IMR-90 (cell line): ENCODE measurements around the gene LRP3.

Experiments
- BHLHE40 ChIP-seq: fragments of 150-350 bp; IDR thresholded peaks from 2 replicates; pipeline ENCODE4 v1.6.1; 2016; ENCODE audit warnings: mild to moderate bottlenecking, low read depth, low read length
- CEBPB ChIP-seq: IDR thresholded peaks from 2 replicates; pipeline ENCODE4 v1.6.1; 2012; ENCODE audit warnings: low read depth, low read length, improper control_type of control experiment
- CHD1 ChIP-seq: IDR thresholded peaks from 2 replicates; pipeline ENCODE4 v1.6.1; 2012; ENCODE audit warnings: low read depth, low read length, improper control_type of control experiment
- CTCF ChIP-seq: conservative IDR thresholded peaks from 2 replicates; pipeline ENCODE4 v1.5.1; 2012; ENCODE audit warnings: mild to moderate bottlenecking, low read depth, low read length, improper control_type of control experiment
- ELK1 ChIP-seq: fragments of 150-350 bp; IDR thresholded peaks from 2 replicates; pipeline ENCODE4 v1.6.1; 2016; ENCODE audit warnings: low read depth, mild to moderate bottlenecking, low read length, moderate library complexity, borderline replicate concordance
- MAZ ChIP-seq: IDR thresholded peaks from 2 replicates; pipeline ENCODE4 v1.6.1; 2012; ENCODE audit warnings: low read depth, mild to moderate bottlenecking, low read length, improper control_type of control experiment, moderate library complexity, borderline replicate concordance
- POLR2A ChIP-seq: IDR thresholded peaks from 2 replicates; pipeline ENCODE4 v1.6.1; 2012; ENCODE audit warnings: mild to moderate bottlenecking, low read depth, low read length
- RAD21 ChIP-seq: IDR thresholded peaks from 2 replicates; pipeline ENCODE4 v1.6.1; 2012; ENCODE audit warnings: low read length, improper control_type of control experiment

- TF ChIP-seq CTCF (no peak), CHD1 (no peak), POLR2A (no peak), CEBPB (no peak), BHLHE40 (no peak), ELK1 (no peak), MAZ (no peak), RAD21 (no peak)
Observed at GRCh38 chr19:33215438-33216197, 21.5 kb downstream of the LRP3 start.
